Smooth muscle cell (in vitro differentiated cells): ENCODE measurements around the gene ZP1. TPM values are rescaled to one million over a fixed set of nuclear protein-coding genes. Genes with fewer than 3 reads are reported as not detected.

Experiments used
- DNase-seq: peaks from one replicate; lab custom pipeline; 2025; ENCODE audit not compliant: unreplicated experiment; lab: John Stamatoyannopoulos, UW
- H2AFZ ChIP-seq: fragments of 200-600 bp; sonication (generic); 2 replicates; pipeline ENCODE4 v1.6.0; 2016; ENCODE audit warnings: antibody characterized with exemption, low read depth, mild to moderate bottlenecking
- H3F3A ChIP-seq: fragments of 200-600 bp; sonication (generic); 2 replicates; pipeline ENCODE4 v1.6.0; 2017; ENCODE audit warnings: antibody characterized with exemption, low read depth
- H3K27ac ChIP-seq: fragments of 200-600 bp; sonication (generic); 2 replicates; pipeline ENCODE4 v1.5.1; 2016; ENCODE audit warnings: low read depth, mild to moderate bottlenecking
- H3K27me3 ChIP-seq: fragments of 200-600 bp; sonication (generic); 2 replicates; pipeline ENCODE4 v1.6.1; 2016; ENCODE audit warnings: low read depth, mild to moderate bottlenecking
- H3K36me3 ChIP-seq: fragments of 200-600 bp; sonication (generic); 2 replicates; pipeline ENCODE4 v1.5.1; 2016; ENCODE audit warnings: low read depth
- H3K4me1 ChIP-seq: fragments of 200-600 bp; sonication (generic); 2 replicates; pipeline ENCODE4 v1.5.1; 2016; ENCODE audit warnings: low read depth
- H3K4me2 ChIP-seq: fragments of 200-600 bp; sonication (generic); 2 replicates; pipeline ENCODE4 v1.6.0; 2016; ENCODE audit warnings: mild to moderate bottlenecking
- H3K4me3 ChIP-seq: fragments of 200-600 bp; sonication (generic); 2 replicates; pipeline ENCODE4 v1.5.1; 2016; ENCODE audit warnings: mild to moderate bottlenecking
- H3K79me2 ChIP-seq: fragments of 200-600 bp; sonication (generic); 2 replicates; pipeline ENCODE4 v1.6.0; 2016; ENCODE audit warnings: low read depth, mild to moderate bottlenecking
- H3K9ac ChIP-seq: fragments of 200-600 bp; sonication (generic); 2 replicates; pipeline ENCODE4 v1.6.0; 2016; ENCODE audit warnings: low read depth
- H3K9me3 ChIP-seq: fragments of 200-600 bp; sonication (generic); replicated peaks from 2 replicates; pipeline ENCODE4 v1.5.1; 2016; ENCODE audit warnings: low read depth
- H4K20me1 ChIP-seq: fragments of 200-600 bp; sonication (generic); 2 replicates; pipeline ENCODE4 v1.6.0; 2016; ENCODE audit warnings: low read depth
- CTCF ChIP-seq: fragments of 200-600 bp; sonication (generic); IDR thresholded peaks from 2 replicates; pipeline ENCODE4 v1.5.1; 2017; ENCODE audit warnings: borderline replicate concordance, mild to moderate bottlenecking, antibody characterized with exemption; ENCODE audit not compliant: insufficient read depth, poor library complexity, severe bottlenecking
- WGBS: methylation state at CpG from one replicate; pipeline ENCODE4 v1.1.7; 2016; ENCODE audit warnings: low lambda C conversion rate; 5-methylcytosine and 5-hydroxymethylcytosine counted together
- polyA plus RNA-seq: library from polyadenylated mRNA; unstranded; fragments of >200 nt; fragmentation: Nextera tagmentation; extraction: Ambion mirVana; gene quantifications from 2 replicates; pipeline ENCODE4 v1.2.1, GENCODE V29; 2016
- total RNA-seq: library from RNA; depleted of rRNA; stranded (reverse); fragments of >200 nt; gene quantifications from 2 replicates; pipeline ENCODE4 v1.2.3, GENCODE V29; 2014

The ZP1 gene
- total and polyA plus RNA-seq, 2 experiments from 2014 or later, result 0.94 to 2.9 TPM

- Histone ChIP-seq H3K27me3 (no peaks in the 10 kb centered on the region), H3K27ac (no peak overlapping the region), H4K20me1 (no peaks in the 10 kb centered on the region), H2AFZ (no peak overlapping the region), H3F3A (no peaks in the 10 kb centered on the region), H3K36me3 (no peaks in the 10 kb centered on the region), H3K4me1 (no peaks in the 10 kb centered on the region), H3K4me3 (no peak overlapping the region), H3K4me2 (no peak overlapping the region), H3K9ac (no peak overlapping the region), H3K79me2 (no peaks in the 10 kb centered on the region), H3K9me3 (no peaks in the 10 kb centered on the region)
- no peak for DNase-seq
- WGBS, result 81% methylated on average over 5 of the region's 7 CpGs
- TF ChIP-seq CTCF, result no peak
Measured at GRCh38 chr11:60864856-60865513, 2.4 kb upstream of the ZP1 start.

DNA sequence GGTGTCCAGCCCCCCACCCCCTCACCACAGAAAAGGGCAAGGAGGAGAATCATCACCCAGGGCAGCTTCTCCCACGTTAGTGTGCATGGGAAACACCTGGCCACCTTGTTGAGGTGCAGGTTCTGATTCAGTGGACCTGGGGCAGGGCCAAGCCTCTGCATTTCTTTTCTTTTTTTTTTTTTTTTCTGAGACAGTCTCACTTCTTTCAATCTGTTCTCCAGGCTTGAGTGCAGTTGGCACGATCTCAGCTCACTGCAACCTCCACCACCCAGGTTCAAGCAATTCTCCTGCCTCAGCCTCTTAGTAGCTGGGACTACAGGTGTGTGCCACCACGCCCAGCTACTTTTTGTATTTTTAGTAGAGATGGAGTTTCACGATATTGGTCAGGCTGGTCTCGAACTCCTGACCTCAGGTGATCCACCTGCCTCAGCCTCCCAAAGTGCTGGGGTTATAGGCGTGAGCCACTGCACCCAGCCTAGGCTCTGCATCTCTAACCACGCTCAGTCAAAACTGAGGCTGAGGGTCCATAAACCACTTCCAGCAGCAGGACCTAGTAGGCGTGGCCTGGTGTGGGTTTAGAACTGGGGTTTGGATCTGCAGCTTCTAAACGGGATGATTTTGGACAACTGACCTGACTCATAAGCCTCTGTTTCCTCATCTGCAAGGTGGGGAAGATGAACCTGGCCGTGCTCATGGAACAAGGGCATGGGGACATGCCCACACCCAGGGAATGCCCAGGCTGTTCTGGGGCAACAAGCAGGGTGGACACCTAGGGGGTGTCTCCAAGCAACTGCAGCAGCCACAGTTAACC, 734 bp downstream of the ZP1 start:
- Histone ChIP-seq H3K4me2 (no peak overlapping the region), H3K9ac (no peak overlapping the region), H3K36me3 (no peaks in the 10 kb centered on the region), H3K4me3 (no peak overlapping the region), H3K27me3 (no peaks in the 10 kb centered on the region), H3K27ac (no peak overlapping the region), H2AFZ (no peak overlapping the region), H3K79me2 (no peaks in the 10 kb centered on the region), H3K4me1 (no peaks in the 10 kb centered on the region), H4K20me1 (no peaks in the 10 kb centered on the region), H3F3A (no peaks in the 10 kb centered on the region), H3K9me3 (no peaks in the 10 kb centered on the region)
- WGBS, result 90% methylated on average over 10 of the region's 10 CpGs
- TF ChIP-seq CTCF, result no peak
- DNase-seq, result no peak

- Histone ChIP-seq H3K4me3 (no peak overlapping the region), H3K36me3 (no peaks in the 10 kb centered on the region), H3K27ac (no peak overlapping the region), H3F3A (no peaks in the 10 kb centered on the region), H3K9me3 (no peaks in the 10 kb centered on the region), H3K9ac (no peak overlapping the region), H3K4me1 (no peaks in the 10 kb centered on the region), H3K79me2 (no peaks in the 10 kb centered on the region), H3K4me2 (no peak overlapping the region), H3K27me3 (no peaks in the 10 kb centered on the region), H2AFZ (no peak overlapping the region), H4K20me1 (no peaks in the 10 kb centered on the region)
- WGBS, result 86% methylated on average over 10 of the region's 10 CpGs
- no peak for DNase-seq
- TF ChIP-seq CTCF, result no peak
Measured at GRCh38 chr11:60868682-60869450, 1.5 kb downstream of the ZP1 start.
